OCI-LY1 (cell line): ENCODE data around the gene GUK1.
A peak's percentile ranks its signal among the peaks of the same experiment; 100 is the strongest.

Experiments
- EZH2 ChIP-seq: fragments of 200-600 bp; sonication (generic), shearing (Covaris generic); IDR thresholded peaks from 2 replicates; pipeline ENCODE4 v1.8.0; 2017; ENCODE audit warnings: borderline replicate concordance, mixed run types, mild to moderate bottlenecking, antibody characterized with exemption, low read length, moderate library complexity, mixed read lengths
- TF ChIP-seq, protein P1 (sequence below): fragments of 200-600 bp; sonication (generic), shearing (Covaris generic); IDR thresholded peaks from 2 replicates; pipeline ENCODE4 v1.5.1; 2017; ENCODE audit warnings: mild to moderate bottlenecking, antibody characterized with exemption, low read length, moderate library complexity, mixed read lengths

DNA sequence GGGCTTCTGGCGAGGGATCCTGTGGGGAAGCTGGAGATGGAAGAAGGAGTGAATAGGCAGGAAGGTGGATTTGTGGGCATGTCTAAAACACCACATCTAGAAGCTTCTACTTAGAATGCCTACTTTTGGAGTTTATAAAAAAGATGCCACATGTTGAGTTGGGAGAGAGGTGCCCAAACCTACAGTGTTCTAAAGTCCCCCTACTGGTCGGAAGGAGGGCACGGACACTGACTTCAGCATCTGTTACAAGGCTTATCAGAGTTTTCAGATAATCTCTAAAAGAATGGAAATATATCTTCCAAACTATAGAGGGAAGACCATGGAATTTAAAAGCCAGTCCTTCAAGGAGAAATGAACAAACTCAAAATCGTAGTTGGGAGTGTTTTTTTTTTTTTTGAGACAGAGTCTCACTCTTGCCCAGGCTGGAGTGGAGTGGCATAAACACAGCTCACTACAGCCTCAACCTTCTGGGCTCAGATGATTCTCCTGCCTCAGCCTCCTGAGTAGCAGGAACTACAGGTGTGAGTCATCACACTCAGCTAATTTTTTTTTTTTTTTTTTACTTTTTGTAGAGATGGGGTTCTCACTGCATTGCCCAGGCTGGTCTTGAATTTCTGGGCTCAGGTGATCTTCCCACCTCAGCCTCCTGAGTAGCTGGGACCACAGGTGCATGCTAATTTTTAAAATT lies 40.3 kb downstream of the GUK1 start:
- TF ChIP-seq, protein P1, sequence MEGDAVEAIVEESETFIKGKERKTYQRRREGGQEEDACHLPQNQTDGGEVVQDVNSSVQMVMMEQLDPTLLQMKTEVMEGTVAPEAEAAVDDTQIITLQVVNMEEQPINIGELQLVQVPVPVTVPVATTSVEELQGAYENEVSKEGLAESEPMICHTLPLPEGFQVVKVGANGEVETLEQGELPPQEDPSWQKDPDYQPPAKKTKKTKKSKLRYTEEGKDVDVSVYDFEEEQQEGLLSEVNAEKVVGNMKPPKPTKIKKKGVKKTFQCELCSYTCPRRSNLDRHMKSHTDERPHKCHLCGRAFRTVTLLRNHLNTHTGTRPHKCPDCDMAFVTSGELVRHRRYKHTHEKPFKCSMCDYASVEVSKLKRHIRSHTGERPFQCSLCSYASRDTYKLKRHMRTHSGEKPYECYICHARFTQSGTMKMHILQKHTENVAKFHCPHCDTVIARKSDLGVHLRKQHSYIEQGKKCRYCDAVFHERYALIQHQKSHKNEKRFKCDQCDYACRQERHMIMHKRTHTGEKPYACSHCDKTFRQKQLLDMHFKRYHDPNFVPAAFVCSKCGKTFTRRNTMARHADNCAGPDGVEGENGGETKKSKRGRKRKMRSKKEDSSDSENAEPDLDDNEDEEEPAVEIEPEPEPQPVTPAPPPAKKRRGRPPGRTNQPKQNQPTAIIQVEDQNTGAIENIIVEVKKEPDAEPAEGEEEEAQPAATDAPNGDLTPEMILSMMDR = peak; percentile 45
- no peak for TF ChIP-seq EZH2
